K562 (cell line): ENCODE results near the gene ZNF121. TPM values are rescaled to one million over a fixed set of nuclear protein-coding genes. Genes with fewer than 3 reads are reported as not detected.

Source experiments
- CHD7 ChIP-seq: fragments of 200-600 bp; sonication (generic); IDR thresholded peaks from one replicate; pipeline ENCODE4 v1.6.1; 2012; ENCODE audit warnings: mild to moderate bottlenecking, low read depth, low read length, inconsistent platforms
- E2F6 ChIP-seq, 2 experiments: IDR thresholded peaks; 2 replicates each; pipeline ENCODE4 v1.6.1; 2011; ENCODE audit warnings: borderline replicate concordance in 1 of 2, control low read depth in 1 of 2, low read depth in 1 of 2, low read length in 1 of 2, mild to moderate bottlenecking in 1 of 2, mixed read lengths in 1 of 2, moderate library complexity in 1 of 2; ENCODE audit not compliant: insufficient read depth in 1 of 2, insufficient read length in 1 of 2, poor library complexity in 1 of 2, severe bottlenecking in 1 of 2; ENCODE audit errors: extremely low read depth in 1 of 2
- GABPB1 ChIP-seq: sonication (generic); formaldehyde crosslinking; IDR thresholded peaks from 2 replicates; pipeline ENCODE4 v1.8.0; 2022; ENCODE audit warnings: mild to moderate bottlenecking, missing genetic modification reagents
- GMEB1 ChIP-seq: fragments of 250-450 bp; sonication (Bioruptor Pico); IDR thresholded peaks from 2 replicates; pipeline ENCODE4 v1.4.0; 2020; ENCODE audit warnings: mild to moderate bottlenecking
- HOXB6 ChIP-seq: fragments of 250-450 bp; sonication (Bioruptor Pico); IDR thresholded peaks from 2 replicates; pipeline ENCODE4 v1.5.1; 2022; ENCODE audit warnings: mild to moderate bottlenecking, borderline replicate concordance
- MCM2 ChIP-seq: fragments of 450-650 bp; IDR thresholded peaks from 2 replicates; pipeline ENCODE4 v1.6.1; 2017; ENCODE audit warnings: low read depth, mild to moderate bottlenecking
- MEIS2 ChIP-seq: fragments of 450-650 bp; IDR thresholded peaks from 2 replicates; pipeline ENCODE4 v1.6.1; 2014; ENCODE audit warnings: mild to moderate bottlenecking; ENCODE audit not compliant: partially characterized antibody
- SP1 ChIP-seq: sonication (generic); formaldehyde crosslinking; IDR thresholded peaks from 2 replicates; pipeline ENCODE4 v1.8.1; 2022; ENCODE audit warnings: mild to moderate bottlenecking, missing genetic modification reagents
- TCF7 ChIP-seq: sonication (generic); IDR thresholded peaks from 2 replicates; pipeline ENCODE4 v1.6.1; 2016; ENCODE audit warnings: antibody characterized with exemption, borderline replicate concordance
- ZFPM2 ChIP-seq: fragments of 250-450 bp; sonication (Bioruptor Pico); IDR thresholded peaks from 2 replicates; pipeline ENCODE4 v1.5.1; 2022; ENCODE audit warnings: mild to moderate bottlenecking
- ZNF280B ChIP-seq: fragments of 250-450 bp; sonication (Bioruptor Pico); IDR thresholded peaks from 2 replicates; pipeline ENCODE4 v1.5.1; 2021; ENCODE audit warnings: mild to moderate bottlenecking
- polyA plus RNA-seq, 8 experiments: library from polyadenylated mRNA; depleted of rRNA in 4 of 8; stranded (reverse) in 5 of 8; unstranded in 3 of 8; fragments of >200 nt; fragmentation: Nextera tagmentation in 2 of 8; fragmentation: Illumina TruSeq in 1 of 8; extraction: Ambion mirVana in 2 of 8; extraction: Trizol in 1 of 8; gene quantifications; 2 replicates each; pipeline versions ENCODE4 v1.2.1 to v1.2.3, GENCODE V29; 2011 to 2014; ENCODE audit warnings: inconsistent platforms in 1 of 8, missing spikeins in 1 of 8
- total RNA-seq, 7 experiments: library from RNA; depleted of rRNA in 6 of 7; stranded (reverse); fragments of >200 nt in 6 of 7; fragmentation: Illumina TruSeq in 2 of 7; extraction: Trizol in 2 of 7; gene quantifications; 2 replicates each; pipeline versions ENCODE4 v1.2.1 to v1.2.3, GENCODE V29; 2011 to 2021; ENCODE audit warnings: low replicate concordance in 1 of 7

The ZNF121 gene
- total and polyA plus RNA-seq, 9 of the 15 experiments (the other 6 are each of a cell fraction or from before 2014, with no cell fraction given): 14.6 to 115 (median 33.4) TPM

GRCh38 chr19:9584073-9584833, at the start of gene ZNF121 (continued):
- TF ChIP-seq MCM2 (no peak), GABPB1 (CRISPR knock-in tag) (peak; percentile 98), E2F6 (IDR thresholded peaks at IDR 0.05; ENCODE audit: borderline replicate concordance in 1 of 2, extremely low read depth in 1 of 2, insufficient read depth in 1 of 2, insufficient read length in 1 of 2, low read depth in 1 of 2, low read length in 1 of 2, poor library complexity in 1 of 2, severe bottlenecking in 1 of 2) (peak; percentile 27 to 41), HOXB6 (CRISPR knock-in tag) (no peak), ZFPM2 (CRISPR knock-in tag) (no peak), TCF7 (no peak), GMEB1 (CRISPR knock-in tag) (0 out of 2 replicates have a peak, but pooled peaks have one; percentile 18), ZNF280B (no peak), SP1 (peak; percentile 24), MEIS2 (no peak), CHD7 (no peak)
